GM19035 (cell line): ENCODE data around the gene TECR.
"Not testable (repeated sequence)": the region's sequence is repeated elsewhere in the genome, so short reads cannot be mapped to it uniquely, and the experiment has no call there.

Source experiments
- ATAC-seq: cut with Tn5 transposase; IDR thresholded peaks from one replicate; pipeline ENCODE4 v1.9.1; 2021; ENCODE audit not compliant: unreplicated experiment

TECR gene

GRCh38 chr19:14559916-14560775 is 30.8 kb downstream of the TECR start:
- no peak for ATAC-seq

- ATAC-seq = no peak
These were observed 31.3 kb downstream of the TECR start for GRCh38 chr19:14560776-14561108.

DNA sequence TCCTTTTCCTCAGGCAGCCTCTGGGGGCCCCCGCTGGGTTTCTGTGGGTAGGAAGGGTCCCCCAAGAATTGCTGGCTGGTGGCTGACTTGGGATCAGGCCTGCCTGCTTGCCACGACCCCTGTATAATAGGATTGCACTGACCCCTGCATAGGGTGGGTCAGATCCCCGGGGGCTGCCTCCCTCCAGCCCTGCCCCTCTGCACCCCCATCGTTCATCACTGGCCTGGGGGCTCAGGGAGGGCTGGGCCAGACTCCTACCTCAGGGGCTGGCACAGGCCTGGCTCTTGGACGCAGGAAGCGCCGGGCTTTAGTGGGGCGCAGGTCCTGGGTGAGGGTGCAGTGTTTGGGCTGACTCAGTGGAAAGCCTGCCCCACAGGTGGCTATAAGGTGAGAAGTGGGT is 31.9 kb downstream of the TECR start:
- no peak for ATAC-seq

GRCh38 chr19:14561847-14562351 is 32.5 kb downstream of the TECR start:
- no peak for ATAC-seq

GRCh38 chr19:14562660-14563589 is 33.5 kb downstream of the TECR start:
- no peak for ATAC-seq

GRCh38 chr19:14563590-14563926 is 34.2 kb downstream of the TECR start:
- no peak for ATAC-seq

- no peak for ATAC-seq
These were observed 34.7 kb downstream of the TECR start for GRCh38 chr19:14563989-14564651.

GRCh38 chr19:14564652-14565297 is 35.4 kb downstream of the TECR start:
- ATAC-seq = not testable (repeated sequence)

DNA sequence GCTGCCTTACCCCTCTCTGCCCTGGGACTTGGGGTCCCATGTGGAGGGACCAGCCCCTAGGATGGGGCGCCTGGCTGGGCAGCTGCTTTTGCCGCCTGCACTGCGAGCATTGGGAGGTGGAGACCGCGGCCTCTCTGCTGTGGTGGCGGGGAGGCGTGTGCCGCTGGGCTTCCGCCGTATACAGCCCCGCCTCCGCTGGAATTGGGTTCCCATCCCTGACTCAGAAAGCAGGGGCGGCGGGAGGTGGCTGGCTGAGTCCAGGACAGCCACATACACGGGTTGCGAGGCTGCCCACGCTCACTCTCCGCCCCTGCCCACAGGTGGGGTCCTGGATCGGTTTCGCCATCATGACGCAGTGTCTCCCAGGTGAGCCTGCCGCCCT is 35.9 kb downstream of the TECR start:
- ATAC-seq = no peak

GRCh38 chr19:14565765-14566711 is 36.6 kb downstream of the TECR start:
- ATAC-seq = no peak

- no peak for ATAC-seq
These were observed 37.3 kb downstream of the TECR start for GRCh38 chr19:14566712-14567077.

GRCh38 chr19:14567079-14567478 is 37.7 kb downstream of the TECR start:
- no peak for ATAC-seq

DNA sequence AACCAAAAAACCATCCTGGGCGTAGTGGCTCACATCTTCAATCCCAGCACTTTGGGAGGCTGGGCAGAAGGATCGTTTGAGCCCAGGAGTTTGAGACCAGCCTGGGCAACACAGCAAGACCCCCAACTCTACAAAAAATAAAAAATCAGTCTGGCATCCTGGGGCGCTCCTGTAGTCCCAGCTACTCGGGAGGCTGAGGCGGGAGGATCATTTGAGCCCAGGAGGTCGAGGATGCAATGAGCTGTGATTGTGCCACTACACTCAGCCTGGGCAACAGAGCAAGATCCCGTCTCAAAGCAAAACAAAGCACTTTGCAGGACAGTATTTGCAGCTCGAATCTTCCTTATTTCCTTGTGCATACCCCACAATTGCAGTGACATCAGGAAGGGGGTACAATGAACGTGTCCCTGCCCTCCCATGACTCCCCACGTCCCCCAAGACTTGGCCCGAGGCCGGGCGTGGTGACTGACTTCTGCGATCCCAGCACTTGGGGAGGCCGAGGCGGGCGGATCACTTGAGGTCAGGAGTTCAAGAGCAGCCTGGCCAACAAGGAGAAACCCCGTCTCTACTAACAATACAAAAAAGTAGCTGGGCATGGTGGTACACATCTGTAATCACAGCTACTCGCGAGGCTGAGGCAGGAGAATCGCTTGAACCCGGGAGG is 41.6 kb downstream of the TECR start:
- no peak for ATAC-seq

- peak; percentile 79 for ATAC-seq
These were observed 42.5 kb downstream of the TECR start, which contains the start of gene NDUFB7 for GRCh38 chr19:14571695-14572490. Gene NDUFB7 (minus strand): TSS chr19:14572066. CDS start chr19:14572000, 66 bp downstream.

GRCh38 chr19:14575428-14575980 is 46.1 kb downstream of the TECR start:
- ATAC-seq = no peak

DNA sequence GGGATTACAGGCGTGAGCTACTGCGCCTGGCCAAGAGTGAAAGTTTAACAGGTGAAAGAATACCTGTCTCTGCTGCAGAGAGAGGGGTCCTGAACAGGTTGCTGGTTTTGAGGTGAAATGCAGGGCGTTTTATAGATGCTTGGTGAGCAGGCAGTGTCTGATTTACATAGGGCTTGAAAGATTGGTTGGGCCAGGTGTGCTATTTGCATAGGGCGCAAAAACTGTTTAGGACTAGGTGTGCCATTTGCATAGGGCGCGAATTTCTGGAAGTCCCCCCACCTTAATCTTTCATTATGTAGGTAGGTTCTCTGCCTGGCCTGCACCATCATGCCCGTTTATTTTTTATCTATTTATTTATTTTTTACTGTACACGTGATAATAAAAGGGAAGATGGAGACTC is 47.0 kb downstream of the TECR start:
- ATAC-seq = no peak

DNA sequence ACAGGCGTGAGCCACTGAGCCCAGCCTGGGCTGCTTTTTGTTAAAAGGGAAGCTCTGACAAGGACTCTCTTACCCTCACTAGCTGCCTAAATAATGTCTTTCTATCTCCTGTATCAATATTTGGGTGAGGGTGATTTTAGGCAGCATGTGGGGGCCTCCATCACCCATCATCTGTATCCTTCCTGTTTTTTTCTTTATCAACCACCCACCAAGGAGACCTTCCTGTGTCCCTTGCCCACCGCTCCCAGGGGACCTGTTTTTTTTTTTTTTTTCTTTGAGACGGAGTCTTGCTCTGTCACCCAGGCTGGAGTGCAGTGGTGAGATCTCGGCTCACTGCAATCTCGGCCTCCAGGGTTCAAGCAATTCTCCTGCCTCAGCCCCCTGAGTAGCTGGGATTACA is 47.9 kb downstream of the TECR start:
- no peak for ATAC-seq

- no peak for ATAC-seq
These were observed 48.6 kb downstream of the TECR start for GRCh38 chr19:14577885-14578427.
